ENCODE data around the gene CHODL. TPM values are rescaled to one million over a fixed set of nuclear protein-coding genes. Genes with fewer than 3 reads are reported as not detected.

The CHODL gene
- total RNA-seq, 1 experiment from 2014 or later: 0.44 TPM

GRCh38 chr21:18294100-18294499 is 49.5 kb downstream of the CHODL start:
- H3K79me2 ChIP-seq (ENCODE audit: low read depth): no peaks in the 10 kb centered on the region
- no peaks in the 10 kb centered on the region for H3K27me3 ChIP-seq (ENCODE audit: insufficient read depth, low read depth)
- no peaks in the 10 kb centered on the region for H3K9me3 ChIP-seq (ENCODE audit: insufficient read depth, low read depth)
- intact Hi-C loops (cut with micrococcal nuclease; ENCODE audit: unreplicated experiment): loop anchor here (5.0 kb wide), 1 partner anchor 73 kb away; no protein-coding TSS in a partner anchor
- no peaks in the 10 kb centered on the region for H3K36me3 ChIP-seq (ENCODE audit: low read depth)
- no peak overlapping the region for H2AFZ ChIP-seq
- H3K9me2 ChIP-seq (ENCODE audit: insufficient read depth): no peaks in the 10 kb centered on the region
- BruUV-seq (replicated peaks): no TSS peak
- H3K4me3 ChIP-seq: no peak overlapping the region
- H3K4me1 ChIP-seq (replicated peaks; ENCODE audit: insufficient read depth): no peaks in the 10 kb centered on the region
- ChIA-PET POLR2A (ENCODE audit: unreplicated experiment) (no interaction called here), CTCF (no interaction called here)
- no peak overlapping the region for H3K27ac ChIP-seq
- no peak for DNase-seq
- no peaks in the 10 kb centered on the region for H4K20me1 ChIP-seq (ENCODE audit: insufficient read depth)
- no peaks in the 10 kb centered on the region for H3F3A ChIP-seq (ENCODE audit: insufficient read depth, low read depth)
- H3K4me2 ChIP-seq: no peak overlapping the region
- no peak for TF ChIP-seq EZH2 (IDR thresholded peaks at IDR 0.05; ENCODE audit: low read depth)
- no peak for TF ChIP-seq CTCF (conservative IDR thresholded peaks at IDR 0.05)

GRCh38 chr21:18298228-18298627 is 53.6 kb downstream of the CHODL start:
- Histone ChIP-seq H3K4me2 (no peak overlapping the region), H3K4me1 (replicated peaks; ENCODE audit: insufficient read depth) (no peaks in the 10 kb centered on the region), H3K36me3 (ENCODE audit: low read depth) (no peaks in the 10 kb centered on the region), H3F3A (ENCODE audit: insufficient read depth, low read depth) (no peaks in the 10 kb centered on the region), H2AFZ (no peak overlapping the region), H3K9me3 (ENCODE audit: insufficient read depth, low read depth) (no peaks in the 10 kb centered on the region), H3K27ac (no peak overlapping the region), H3K9me2 (ENCODE audit: insufficient read depth) (no peaks in the 10 kb centered on the region), H3K79me2 (ENCODE audit: low read depth) (no peaks in the 10 kb centered on the region), H3K27me3 (ENCODE audit: insufficient read depth, low read depth) (no peaks in the 10 kb centered on the region), H4K20me1 (ENCODE audit: insufficient read depth) (no peaks in the 10 kb centered on the region), H3K4me3 (no peak overlapping the region)
- no TSS peak for BruUV-seq (replicated peaks)
- intact Hi-C loops (cut with micrococcal nuclease; ENCODE audit: unreplicated experiment): no loop called here
- TF ChIP-seq EZH2 (IDR thresholded peaks at IDR 0.05; ENCODE audit: low read depth): no peak
- TF ChIP-seq CTCF (conservative IDR thresholded peaks at IDR 0.05): no peak
- ChIA-PET POLR2A (ENCODE audit: unreplicated experiment) (no interaction called here), CTCF (no interaction called here)
- DNase-seq: no peak

Other genes with a start within 250 kb of the CHODL start
- not detected in 2 replicates for gene TMPRSS15, start 159.0 kb downstream of the CHODL start, total RNA-seq (2021)